Aorta (tissue), 5 donors: ENCODE results near the gene FBH1. TPM values are rescaled to one million over a fixed set of nuclear protein-coding genes. Genes with fewer than 3 reads are reported as not detected.

Source experiments
- ATAC-seq: fragments of 200-7000 bp; cut with Tn5 transposase; one replicate; pipeline ENCODE4 v1.9.1; 2022; ENCODE audit warnings: moderate library complexity; ENCODE audit not compliant: low FRiP score
- DNase-seq, 2 donors: peaks; one replicate each; pipeline ENCODE4 v3.0.0-alpha.2; 2020
- H3K27ac ChIP-seq, 2 donors: one replicate each; pipeline ENCODE4 v1.5.1; 2013; ENCODE audit warnings: low read length in 2 of 2, mild to moderate bottlenecking in 2 of 2, moderate library complexity in 2 of 2, control low read depth in 1 of 2, inconsistent platforms in 1 of 2, low read depth in 1 of 2
- H3K27me3 ChIP-seq, 2 donors: one replicate each; pipeline ENCODE4 v1.6.1; 2013; ENCODE audit warnings: control low read depth in 1 of 2, low read length in 1 of 2, mild to moderate bottlenecking in 1 of 2, moderate library complexity in 1 of 2; ENCODE audit not compliant: insufficient read depth in 2 of 2, control insufficient read depth in 1 of 2
- H3K36me3 ChIP-seq, 2 donors: one replicate each; pipeline ENCODE4 v1.6.1; 2013; ENCODE audit warnings: control low read depth in 1 of 2, low read length in 1 of 2, mild to moderate bottlenecking in 1 of 2; ENCODE audit not compliant: insufficient read depth in 2 of 2, control insufficient read depth in 1 of 2
- H3K4me1 ChIP-seq, 2 donors: one replicate each; pipeline ENCODE4 v1.6.1; 2013; ENCODE audit warnings: low read length in 2 of 2, control low read depth in 1 of 2, mild to moderate bottlenecking in 1 of 2, moderate library complexity in 1 of 2; ENCODE audit not compliant: insufficient read depth in 2 of 2, control insufficient read depth in 1 of 2
- H3K4me3 ChIP-seq, 2 donors: one replicate each; pipeline ENCODE4 v1.5.1; 2013; ENCODE audit warnings: low read length in 2 of 2, control low read depth in 1 of 2, mild to moderate bottlenecking in 1 of 2
- H3K9me3 ChIP-seq: one replicate; pipeline ENCODE4 v1.6.1; 2013; ENCODE audit warnings: mild to moderate bottlenecking, low read length; ENCODE audit not compliant: control insufficient read depth
- WGBS, 2 donors: extraction: QIAGEN DNeasy Blood & Tissue Kit; methylation state at CpG; one replicate each; pipeline ENCODE4 v1.1.7; 2013; 5-methylcytosine and 5-hydroxymethylcytosine counted together
- intact Hi-C, 2 donors: fragments of 100-400 bp; cut with DNase I; formaldehyde crosslinking; loops; one replicate each; pipeline versions ENCODE4 v1.14.2 to v1.15.0; 2022
- polyA plus RNA-seq, 2 donors: library from polyadenylated mRNA; stranded (reverse); fragments of 200-250 nt; gene quantifications; one replicate each; pipeline ENCODE4 v1.2.3, GENCODE V29; 2013
- total RNA-seq, 2 donors: library from RNA; stranded (reverse); fragmentation: NEBNext Ultra II Directional; extraction: Animal tissue kit (Norgen Biotek cat#: 25700); gene quantifications; one replicate each; pipeline ENCODE4 v1.2.1, GENCODE V29; 2021
- donor health status: healthy with polysubstance abuse.
- donor health status: Bipolar disorder and iron deficiency.
- donor health status: DM: no; HTN: no; CAD: no.
- donor health status: DM: no; HTN: no; CAD: no.
- donor health status: DM: yes; HTN: yes; CAD: no.

FBH1 gene
- total and polyA plus RNA-seq, 4 donors: 36.9 to 110 (median 104) TPM

GRCh38 chr10:5985029-5985428 lies 95.0 kb downstream of the FBH1 start:
- H3K4me3 ChIP-seq: no peak overlapping the region
- ATAC-seq: no peak

More at GRCh38 chr10:5985029-5985428, 95.0 kb downstream of the FBH1 start:
- no peak overlapping the region for H3K27ac ChIP-seq
- no peaks in the 10 kb centered on the region for H3K9me3 ChIP-seq
- H3K4me1 ChIP-seq: no peaks in the 10 kb centered on the region
- no peaks in the 10 kb centered on the region for H3K27me3 ChIP-seq
- no peak for DNase-seq
- intact Hi-C loops: no loop called here
- WGBS, 2 donors: 89 to 92% methylated on average over 5 of the region's 5 CpGs
- H3K36me3 ChIP-seq: no peaks in the 10 kb centered on the region

Other genes starting within 250 kb of the FBH1 start
- gene ASB13, start 223.6 kb upstream of the FBH1 start, total RNA-seq: 10 to 100 TPM; 23.2 to 25.0 TPM
- 10 to 100 TPM; 19.2 to 35.1 TPM for gene ASB13, start 223.6 kb upstream of the FBH1 start, polyA plus RNA-seq
- gene TASOR2, start 205.4 kb upstream of the FBH1 start, total RNA-seq: 10 to 100 TPM; 68.2 to 72.6 TPM
- 10 to 100 TPM in 1 of 2 donors, 1 to 10 TPM in 1; 2.3 to 11.0 TPM for gene TASOR2, start 205.4 kb upstream of the FBH1 start, polyA plus RNA-seq
- gene GDI2, start 76.8 kb upstream of the FBH1 start, total RNA-seq: 100 to 1,000 TPM; 140 to 161 TPM
- gene GDI2, start 76.8 kb upstream of the FBH1 start, polyA plus RNA-seq: 100 to 1,000 TPM; 116 to 147 TPM
- 1 to 10 TPM; 4.6 to 8.8 TPM for gene ANKRD16, start 350 bp upstream of the FBH1 start, total RNA-seq
- gene ANKRD16, start 350 bp upstream of the FBH1 start, polyA plus RNA-seq: 1 to 10 TPM; 6.1 to 6.7 TPM
- 10 to 100 TPM; 19.0 to 21.2 TPM for gene IL15RA, start 87.3 kb downstream of the FBH1 start, total RNA-seq
- 10 to 100 TPM in 1 of 2 donors, 1 to 10 TPM in 1; 6.0 to 23.9 TPM for gene IL15RA, start 87.3 kb downstream of the FBH1 start, polyA plus RNA-seq
- 1 to 10 TPM; 2.4 to 4.2 TPM for gene IL2RA, start 172.1 kb downstream of the FBH1 start, total RNA-seq
- 1 to 10 TPM in 1 of 2 donors, under 1 TPM in 1; 0.33 to 4.1 TPM for gene IL2RA, start 172.1 kb downstream of the FBH1 start, polyA plus RNA-seq
- gene RBM17, start 198.8 kb downstream of the FBH1 start, total RNA-seq: 10 to 100 TPM; 82.0 to 94.1 TPM
- 10 to 100 TPM; 41.4 to 89.4 TPM for gene RBM17, start 198.8 kb downstream of the FBH1 start, polyA plus RNA-seq